Smooth muscle cell of the brain vasculature (primary cell): ENCODE measurements around the gene MTMR3.
"Not testable (repeated sequence)": the region's sequence is repeated elsewhere in the genome, so short reads cannot be mapped to it uniquely, and the experiment has no call there.

Source experiments
- DNase-seq: peaks from one replicate; pipeline ENCODE4 v3.0.0-alpha.2; 2012; ENCODE audit warnings: low read depth, low spot score

Gene MTMR3

GRCh38 chr22:30047364-30047738 lies 164.4 kb downstream of the MTMR3 start:
- DNase-seq: no peak

GRCh38 chr22:30048681-30049080 lies 165.7 kb downstream of the MTMR3 start:
- no peak for DNase-seq

GRCh38 chr22:30054067-30054763 lies 171.2 kb downstream of the MTMR3 start:
- DNase-seq: no peak

GRCh38 chr22:30054764-30055069 lies 171.7 kb downstream of the MTMR3 start:
- DNase-seq: no peak

- no peak for DNase-seq
Measured at GRCh38 chr22:30056015-30056414, 173.0 kb downstream of the MTMR3 start.

GRCh38 chr22:30057375-30057774 lies 174.4 kb downstream of the MTMR3 start:
- DNase-seq: no peak

- DNase-seq: not testable (repeated sequence)
Measured at GRCh38 chr22:30059346-30060020, 176.5 kb downstream of the MTMR3 start.

GRCh38 chr22:30061094-30061493 lies 178.1 kb downstream of the MTMR3 start:
- DNase-seq: not testable (repeated sequence)

GRCh38 chr22:30062259-30062658 lies 179.3 kb downstream of the MTMR3 start:
- no peak for DNase-seq

- DNase-seq: no peak
Measured at GRCh38 chr22:30062950-30063349, 180.0 kb downstream of the MTMR3 start.

- DNase-seq: no peak
Measured at GRCh38 chr22:30064172-30064571, 181.2 kb downstream of the MTMR3 start.

GRCh38 chr22:30073743-30074142 lies 190.8 kb downstream of the MTMR3 start:
- DNase-seq: no peak

GRCh38 chr22:30074147-30074546 lies 191.2 kb downstream of the MTMR3 start:
- DNase-seq: no peak

- no peak for DNase-seq
Measured at GRCh38 chr22:30074994-30075393, 192.0 kb downstream of the MTMR3 start.

GRCh38 chr22:30077279-30077880 lies 194.4 kb downstream of the MTMR3 start:
- no peak for DNase-seq

GRCh38 chr22:30078320-30079311 lies 195.6 kb downstream of the MTMR3 start:
- DNase-seq: no peak

- no peak for DNase-seq
Measured at GRCh38 chr22:30079952-30080533, 197.1 kb downstream of the MTMR3 start, which contains the start of gene HORMAD2. HORMAD2 (plus strand) TSS chr22:30080464; CDS start chr22:30093953, 13,489 bp downstream.
